Esophagus squamous epithelium (tissue), 5 donors: ENCODE measurements around the gene RAB43. TPM values are rescaled to one million over a fixed set of nuclear protein-coding genes. Genes with fewer than 3 reads are reported as not detected.
A peak's percentile ranks its signal among the peaks of the same experiment; 100 is the strongest.

Experiments
- DNase-seq: peaks from one replicate; lab custom pipeline; 2025; lab: John Stamatoyannopoulos, UW
- H3K27ac ChIP-seq, 4 donors: fragments of 200-600 bp; sonication (generic); one replicate each; pipeline ENCODE4 v1.5.1; 2016 to 2019; ENCODE audit warnings: mild to moderate bottlenecking in 1 of 4
- H3K27me3 ChIP-seq, 4 donors: fragments of 200-600 bp; sonication (generic); 1 replicate in 3 of 4; 2 replicates in 1 of 4; pipeline versions ENCODE4 v1.5.1 to v1.6.0; 2017 to 2021; ENCODE audit warnings: antibody characterized with exemption in 1 of 4
- H3K36me3 ChIP-seq, 3 donors: fragments of 200-600 bp; sonication (generic); one replicate each; pipeline ENCODE4 v1.5.1; 2016 to 2019
- H3K4me1 ChIP-seq, 3 donors: fragments of 200-600 bp; sonication (generic); one replicate each; pipeline ENCODE4 v1.5.1; 2017 to 2019
- H3K4me3 ChIP-seq, 4 donors: fragments of 200-600 bp; sonication (generic); 1 replicate in 3 of 4; 2 replicates in 1 of 4; pipeline ENCODE4 v1.5.1; 2016 to 2019; ENCODE audit warnings: mild to moderate bottlenecking in 2 of 4, moderate library complexity in 1 of 4
- H3K9me3 ChIP-seq, 3 donors: fragments of 200-600 bp; sonication (generic); one replicate each; pipeline ENCODE4 v1.5.1; 2016 to 2019
- CTCF ChIP-seq, 6 experiments: fragments of 450-650 bp in 4 of 6; fragments of 200-600 bp in 2 of 6; sonication (generic) in 2 of 6; IDR thresholded peaks; one replicate each; pipeline ENCODE4 v1.5.1; 2016 to 2019; ENCODE audit warnings: antibody characterized with exemption in 6 of 6, mild to moderate bottlenecking in 4 of 6, moderate library complexity in 4 of 6
- POLR2A ChIP-seq, 4 donors: fragments of 450-650 bp; IDR thresholded peaks; one replicate each; pipeline ENCODE4 v1.6.1; 2017; ENCODE audit warnings: antibody characterized with exemption in 4 of 4, mild to moderate bottlenecking in 4 of 4, moderate library complexity in 3 of 4
- WGBS, 2 donors: methylation state at CpG; one replicate each; pipeline ENCODE4 v1.1.5; 2018; 5-methylcytosine and 5-hydroxymethylcytosine counted together
- intact Hi-C: fragments of 100-400 bp; cut with DNase I; formaldehyde crosslinking; loops from one replicate; pipeline ENCODE4 v1.15.0; 2022
- total RNA-seq, 4 donors: library from RNA; depleted of rRNA; stranded (reverse); fragments of >200 nt; gene quantifications; one replicate each; pipeline ENCODE4 v1.1.0, GENCODE V29; 2016
- donor health status: DM: yes; HTN: yes; CAD: no.

The RAB43 gene
- total RNA-seq, 4 donors from 2014 or later: 4.6 to 11.1 (median 7.9) TPM

DNA sequence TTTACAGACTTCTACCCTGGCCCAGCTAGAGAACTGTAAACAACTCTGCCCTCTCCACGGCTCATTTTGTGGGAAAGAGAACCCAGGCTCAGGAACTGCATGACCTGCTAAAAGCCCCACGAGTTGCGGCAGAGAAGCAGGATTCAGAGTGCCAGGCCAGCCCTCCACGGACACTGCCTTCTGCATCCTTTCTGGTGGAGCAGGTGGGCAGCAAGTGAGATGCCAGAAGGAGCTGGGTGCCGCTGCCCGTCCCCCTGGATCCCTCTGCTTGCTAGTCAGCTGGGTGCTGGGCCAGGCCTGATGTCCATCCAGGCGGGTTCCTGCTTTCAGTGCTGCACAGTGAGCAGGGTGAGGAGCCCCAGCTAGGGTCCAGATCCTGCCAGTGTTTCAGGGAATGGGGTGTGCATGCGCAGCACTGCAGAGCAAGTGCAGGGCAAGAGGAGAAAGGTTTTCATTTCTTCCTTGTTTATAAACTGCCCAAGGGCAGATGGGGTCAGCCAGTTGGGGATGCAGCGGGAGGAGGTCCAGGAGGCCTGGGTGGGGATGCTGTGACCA lies 5.2 kb upstream of the RAB43 start:
- DNase-seq: no peak
- Histone ChIP-seq H3K4me3 (no peak overlapping the region), H3K9me3 (no peaks in the 10 kb centered on the region), H3K4me1 (peaks cover 0 to 18% (median 4%) of the 10 kb centered on the region in 3 donors), H3K27me3 (no peaks in the 10 kb centered on the region), H3K27ac (no peak overlapping the region), H3K36me3 (peaks cover 18 to 53% (median 27%) of the 10 kb centered on the region in 3 donors)
- 94% methylated on average over 7 of the region's 9 CpGs; no CpG with 5 or more reads in 1 of the 2 donors for WGBS, 2 donors
- intact Hi-C loops: no loop called here
- TF ChIP-seq CTCF (IDR thresholded peaks at IDR 0.05) (no peak), POLR2A (IDR thresholded peaks at IDR 0.05) (no peak)

- H3K27ac ChIP-seq: peak overlapping the region in 3 of 4 donors; percentile 88 to 97 (median 94)
- peaks cover 16 to 42% (median 16%) of the 10 kb centered on the region in 3 donors for H3K4me1 ChIP-seq
- H3K27me3 ChIP-seq: no peaks in the 10 kb centered on the region
- WGBS, 2 donors: 57 to 62% methylated on average over 5 of the region's 5 CpGs
- TF ChIP-seq CTCF (IDR thresholded peaks at IDR 0.05): no peak
- TF ChIP-seq POLR2A (IDR thresholded peaks at IDR 0.05): no peak
- DNase-seq: no peak
- intact Hi-C loops: no loop called here
- H3K36me3 ChIP-seq: peaks cover 0 to 20% (median 5%) of the 10 kb centered on the region in 3 donors
- H3K9me3 ChIP-seq: no peaks in the 10 kb centered on the region
- no peak overlapping the region for H3K4me3 ChIP-seq
Observed at GRCh38 chr3:129123314-129124060, 1.9 kb upstream of the RAB43 start.

DNA sequence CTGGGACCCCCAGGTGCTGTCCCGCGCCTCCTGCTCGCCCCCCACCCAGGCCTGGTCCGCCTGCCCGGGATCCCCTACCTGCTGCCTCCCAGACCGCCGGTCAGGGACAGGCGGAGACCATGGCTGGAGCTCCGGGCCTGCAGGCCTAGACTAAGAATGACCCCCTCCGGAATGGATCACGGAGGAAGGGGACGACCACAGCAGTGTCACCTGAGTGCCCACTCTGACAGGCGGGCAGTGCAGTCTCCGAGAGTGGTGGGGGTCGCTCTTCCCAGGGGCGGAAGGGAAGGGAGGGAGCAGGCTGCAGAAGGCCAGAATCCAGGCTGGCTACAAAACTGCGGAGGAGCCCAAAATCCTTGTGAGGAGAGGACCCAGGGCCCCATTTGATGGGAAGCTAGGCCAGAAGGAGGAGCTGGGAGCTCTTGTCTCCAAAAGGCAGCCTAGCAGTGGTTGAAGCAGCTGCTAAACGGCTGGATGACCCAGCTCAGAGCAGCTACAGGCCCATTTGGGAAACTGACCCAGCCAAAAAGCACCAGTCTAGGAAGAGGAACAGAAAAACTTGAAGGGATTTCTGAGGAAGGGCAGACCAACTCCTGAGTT lies 908 bp upstream of the RAB43 start:
- 37 to 60% methylated on average over 2 to 7 of the region's 18 CpGs for WGBS, 2 donors
- peak overlapping the region; percentile 57 to 91 (median 71) for H3K4me3 ChIP-seq
- TF ChIP-seq POLR2A (IDR thresholded peaks at IDR 0.05) (no peak), CTCF (IDR thresholded peaks at IDR 0.05) (no peak)
- H3K9me3 ChIP-seq: no peaks in the 10 kb centered on the region
- peak overlapping the region; percentile 88 to 97 (median 94) for H3K27ac ChIP-seq
- intact Hi-C loops: no loop called here
- DNase-seq: no peak
- H3K27me3 ChIP-seq: no peaks in the 10 kb centered on the region
- H3K36me3 ChIP-seq: peaks cover 0 to 10% (median 0%) of the 10 kb centered on the region in 3 donors
- peaks cover 16 to 49% (median 16%) of the 10 kb centered on the region in 3 donors for H3K4me1 ChIP-seq

DNA sequence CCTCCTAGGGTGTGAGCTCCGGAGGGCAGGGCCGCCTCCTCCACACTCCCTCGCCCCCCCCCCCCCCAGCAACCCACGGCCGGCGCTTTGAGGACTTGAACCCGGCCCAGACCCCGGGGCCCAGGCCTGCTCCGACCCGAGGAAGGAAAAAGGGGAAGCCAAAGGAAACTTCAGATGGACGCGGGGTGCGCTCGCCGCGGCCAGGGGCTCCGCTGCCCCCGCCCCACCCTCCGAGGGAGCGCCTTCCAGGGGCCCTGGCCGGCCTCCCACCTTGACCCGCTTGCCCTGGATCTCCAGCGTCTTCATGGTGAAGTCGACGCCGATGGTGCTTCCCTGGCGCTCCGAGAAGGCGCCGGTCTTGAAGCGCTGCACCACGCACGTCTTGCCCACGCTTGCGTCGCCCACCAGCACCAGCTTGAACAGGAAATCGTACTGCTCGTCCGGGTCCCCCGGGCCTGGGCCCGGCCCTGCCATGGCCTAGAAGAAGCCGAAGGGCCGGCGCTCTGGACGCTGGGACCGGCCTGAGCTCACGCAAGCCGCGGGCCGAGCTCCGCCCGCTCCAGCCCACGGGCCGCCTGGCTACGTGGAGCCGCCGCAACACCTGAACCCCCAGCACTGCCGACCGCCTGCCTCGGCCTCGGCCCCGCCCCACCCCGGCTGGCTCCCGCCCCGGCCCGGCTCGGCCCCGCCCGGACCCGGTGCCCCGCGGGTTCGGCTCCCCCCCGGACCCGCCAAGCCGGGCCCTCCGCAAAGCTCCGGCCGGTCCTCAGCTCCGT lies 400 bp downstream of the RAB43 start:
- Histone ChIP-seq H3K27me3 (no peaks in the 10 kb centered on the region), H3K9me3 (no peaks in the 10 kb centered on the region), H3K36me3 (no peaks in the 10 kb centered on the region), H3K4me3 (peak overlapping the region; percentile 57 to 91 (median 71)), H3K4me1 (peaks cover 16 to 62% (median 21%) of the 10 kb centered on the region in 3 donors), H3K27ac (peak overlapping the region; percentile 88 to 97 (median 94))
- 0% methylated on average over 6 of the region's 80 CpGs; no CpG with 5 or more reads in 1 of the 2 donors for WGBS, 2 donors
- intact Hi-C loops: no loop called here
- DNase-seq: no peak
- TF ChIP-seq POLR2A (IDR thresholded peaks at IDR 0.05) (peak in 1 of 4 donors; percentile 58), CTCF (IDR thresholded peaks at IDR 0.05) (no peak)
